NCI-H446 treated with DMSO at 0.1 percent for 48 hours (cell line): ENCODE measurements around the gene CDX2.
"Not testable (repeated sequence)": the region's sequence is repeated elsewhere in the genome, so short reads cannot be mapped to it uniquely, and the experiment has no call there.

Experiments
- DNase-seq: peaks from one replicate; lab custom pipeline; 2025; lab: John Stamatoyannopoulos, UW

The CDX2 gene, protein sequence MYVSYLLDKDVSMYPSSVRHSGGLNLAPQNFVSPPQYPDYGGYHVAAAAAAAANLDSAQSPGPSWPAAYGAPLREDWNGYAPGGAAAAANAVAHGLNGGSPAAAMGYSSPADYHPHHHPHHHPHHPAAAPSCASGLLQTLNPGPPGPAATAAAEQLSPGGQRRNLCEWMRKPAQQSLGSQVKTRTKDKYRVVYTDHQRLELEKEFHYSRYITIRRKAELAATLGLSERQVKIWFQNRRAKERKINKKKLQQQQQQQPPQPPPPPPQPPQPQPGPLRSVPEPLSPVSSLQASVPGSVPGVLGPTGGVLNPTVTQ

DNA sequence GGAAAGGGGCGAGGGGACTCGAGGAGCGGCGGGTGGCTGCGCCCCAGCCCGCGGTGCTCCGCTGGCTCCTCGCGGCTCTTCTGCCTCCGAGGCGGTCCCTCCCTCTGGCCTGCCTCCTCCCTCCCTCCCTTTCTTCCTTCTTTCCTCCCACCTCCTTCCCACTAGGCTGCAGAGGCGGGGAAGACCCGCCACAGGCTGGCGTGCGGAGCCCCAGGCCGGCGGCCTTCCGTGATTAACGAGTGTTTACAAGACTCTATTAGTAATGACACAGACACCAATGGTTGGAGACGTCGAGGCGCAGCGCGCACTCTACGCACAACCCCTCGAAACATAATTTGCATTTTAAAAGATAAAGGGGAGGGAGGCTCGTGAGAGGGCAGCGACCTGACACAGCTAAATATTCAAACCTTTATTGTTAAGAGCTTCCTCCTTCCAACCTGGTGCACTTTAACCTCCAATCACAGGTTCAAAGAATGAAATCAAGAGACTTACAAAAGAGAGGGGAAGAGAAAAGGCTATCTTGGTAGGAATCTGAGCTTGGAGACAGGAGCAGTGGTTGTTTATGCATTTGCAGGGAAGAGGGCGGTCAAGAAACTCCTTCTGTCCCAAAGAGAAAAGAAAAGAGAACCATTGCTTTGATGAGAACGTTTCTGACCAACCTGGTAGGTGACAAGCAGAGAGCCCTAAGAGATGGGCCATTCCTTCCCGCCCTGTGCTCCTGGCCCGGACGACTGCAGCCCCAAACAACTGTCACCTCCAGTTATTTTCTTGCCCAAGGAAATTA lies at the start of gene CDX2:
Gene CDX2, minus strand, starts transcription at position 234 of the 784 bp plus-strand sequence. CDS start 309 bp downstream, outside the sequence.
- no peak for DNase-seq

DNA sequence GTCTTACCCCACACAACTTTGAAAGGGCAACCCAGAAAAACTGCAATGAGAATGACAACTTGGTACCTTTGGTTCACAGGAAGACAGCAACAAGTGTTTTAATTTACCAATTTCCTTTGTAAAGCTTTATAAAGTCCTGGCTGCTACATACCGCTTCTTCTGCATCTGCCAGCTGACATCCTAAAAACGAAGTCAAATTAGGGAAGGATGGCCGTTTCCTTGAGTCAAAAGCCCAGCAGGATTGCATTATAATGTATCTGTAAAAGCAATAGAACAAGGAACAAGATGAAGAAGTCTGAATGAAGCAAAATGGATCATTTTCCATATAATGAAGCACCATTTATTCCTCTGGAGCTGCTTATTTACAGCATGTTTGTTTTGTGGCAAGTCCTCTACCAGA lies 45.2 kb upstream of the CDX2 start:
- DNase-seq, result no peak

DNA sequence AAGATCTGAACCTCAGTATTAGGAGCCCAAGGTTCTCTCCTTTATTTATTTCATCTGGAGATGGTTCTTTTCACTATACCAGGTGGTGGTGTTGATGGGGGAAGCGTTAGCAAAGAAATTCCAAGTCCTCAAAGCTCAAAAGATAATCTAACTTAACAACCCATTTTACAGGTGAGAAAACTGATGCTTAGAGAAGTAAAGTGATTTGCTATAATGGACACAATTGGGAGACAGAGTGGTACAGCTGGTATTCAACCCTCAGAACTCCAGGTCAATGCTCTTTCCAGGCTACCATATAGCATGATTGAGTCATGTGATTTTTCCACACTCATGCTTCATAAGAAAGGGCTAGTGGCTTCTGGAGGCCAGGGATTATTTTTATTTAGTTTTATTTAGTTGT lies 44.4 kb upstream of the CDX2 start:
- no peak for DNase-seq

DNA sequence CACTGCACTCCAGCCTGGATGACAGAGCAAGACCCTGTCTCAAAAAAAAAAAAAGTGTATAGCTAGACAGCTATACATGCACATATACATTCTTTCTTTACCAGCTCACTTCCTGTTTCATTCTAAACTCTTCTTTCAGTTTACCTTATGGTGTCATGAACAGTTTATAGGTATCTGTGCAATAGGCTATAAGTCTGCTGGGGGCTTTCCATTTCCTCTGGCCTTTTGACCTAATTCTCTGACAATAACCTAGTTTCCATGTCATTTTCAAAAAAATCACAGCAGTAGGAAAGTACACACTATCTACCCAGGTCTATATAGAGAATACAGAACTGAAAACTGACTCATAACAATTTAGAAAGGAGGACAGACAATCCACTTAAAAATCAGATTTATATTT lies 43.8 kb upstream of the CDX2 start:
- no peak for DNase-seq

DNA sequence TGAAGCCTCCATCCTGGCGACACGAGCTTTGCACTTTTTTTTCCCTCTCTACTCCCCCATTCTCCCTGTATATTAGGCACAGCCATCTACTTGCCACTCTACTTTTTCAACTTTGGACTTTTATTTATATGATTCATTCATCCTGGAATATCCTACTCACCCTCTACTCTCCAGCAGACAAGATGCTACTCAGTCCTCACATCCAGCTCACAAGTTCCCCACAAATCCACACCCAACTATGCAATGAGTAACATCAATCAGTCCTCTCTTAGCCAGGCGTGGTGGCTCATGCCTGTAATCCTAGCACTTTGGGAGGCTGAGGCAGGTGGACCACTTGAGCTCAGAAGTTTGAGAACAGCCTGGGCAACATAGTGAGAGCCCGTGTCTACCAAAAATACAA lies 43.3 kb upstream of the CDX2 start:
- no peak for DNase-seq

DNA sequence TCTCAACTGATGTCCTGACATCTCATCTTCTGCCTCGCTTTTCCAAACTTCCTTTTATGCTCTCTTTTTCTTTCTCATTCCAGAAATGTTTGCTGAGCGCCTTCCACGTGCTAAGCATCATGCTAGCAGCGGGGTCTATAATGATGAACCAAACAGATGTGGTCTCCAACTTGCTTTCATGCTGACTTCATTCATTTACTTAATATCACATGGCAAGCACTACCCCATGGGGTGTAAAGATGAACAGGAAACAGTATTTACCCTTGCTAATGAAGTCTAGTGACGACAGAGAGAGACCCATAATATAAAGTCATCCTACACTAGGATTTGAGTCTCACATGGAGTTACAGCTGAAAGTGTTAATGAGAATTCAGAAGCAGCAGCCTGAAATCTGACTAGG lies 40.9 kb upstream of the CDX2 start:
- no peak for DNase-seq

DNA sequence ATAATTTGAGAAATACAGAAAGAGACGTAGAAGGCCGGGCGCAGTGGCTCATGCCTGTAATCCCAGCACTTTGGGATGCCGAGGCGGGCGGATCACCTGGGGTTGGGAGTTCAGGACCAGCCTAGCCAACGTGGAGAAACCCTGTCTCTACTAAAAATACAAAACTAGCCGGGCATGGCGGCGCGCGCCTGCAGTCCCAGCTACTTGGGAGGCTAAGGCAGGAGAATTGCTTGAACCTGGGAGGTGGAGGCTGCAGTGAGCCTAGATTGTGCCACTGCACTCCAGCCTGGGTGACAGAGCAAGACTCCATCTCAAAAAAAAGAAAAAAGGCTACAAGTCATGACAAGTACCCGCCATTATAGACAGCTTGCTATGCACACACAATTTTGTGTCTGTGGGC lies 35.9 kb upstream of the CDX2 start:
- not testable (repeated sequence) for DNase-seq

DNA sequence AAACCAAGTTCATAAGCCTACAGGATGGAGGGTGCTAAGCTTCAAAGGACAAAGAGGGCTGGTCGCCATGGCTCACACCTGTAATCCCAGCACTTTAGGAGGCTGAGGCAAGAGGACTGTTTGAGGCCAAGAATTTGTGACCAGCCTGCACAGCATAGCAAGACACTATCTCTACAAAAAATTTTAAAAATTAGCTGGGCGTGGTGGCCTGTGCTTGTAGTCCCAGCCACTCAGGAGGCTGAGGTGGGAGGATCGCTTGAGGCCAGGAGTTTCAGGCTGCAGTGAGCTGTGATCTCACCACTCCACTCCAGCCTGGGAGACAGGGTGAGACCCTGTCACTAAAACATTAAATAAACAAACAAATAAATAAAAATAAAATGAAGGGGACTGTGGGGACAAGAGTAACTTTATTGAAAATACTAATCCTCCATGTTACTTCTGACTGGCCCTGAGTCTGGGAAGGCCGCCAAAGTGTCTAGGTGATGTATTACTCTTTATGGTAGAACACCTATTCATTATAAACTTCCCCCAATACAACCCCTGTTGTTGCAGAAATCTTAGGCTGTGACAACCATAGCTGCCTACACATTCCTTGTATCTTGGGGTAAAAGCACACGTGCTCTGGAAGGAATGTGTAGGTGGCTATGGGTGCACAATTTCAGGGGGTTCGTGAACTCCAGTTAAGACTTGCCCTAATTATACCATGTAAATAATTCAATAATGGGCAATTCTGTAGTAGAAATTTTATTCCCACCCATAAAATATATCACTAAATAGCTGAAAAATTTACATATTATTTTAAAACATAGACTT lies 34.0 kb upstream of the CDX2 start:
- DNase-seq, result no peak

DNA sequence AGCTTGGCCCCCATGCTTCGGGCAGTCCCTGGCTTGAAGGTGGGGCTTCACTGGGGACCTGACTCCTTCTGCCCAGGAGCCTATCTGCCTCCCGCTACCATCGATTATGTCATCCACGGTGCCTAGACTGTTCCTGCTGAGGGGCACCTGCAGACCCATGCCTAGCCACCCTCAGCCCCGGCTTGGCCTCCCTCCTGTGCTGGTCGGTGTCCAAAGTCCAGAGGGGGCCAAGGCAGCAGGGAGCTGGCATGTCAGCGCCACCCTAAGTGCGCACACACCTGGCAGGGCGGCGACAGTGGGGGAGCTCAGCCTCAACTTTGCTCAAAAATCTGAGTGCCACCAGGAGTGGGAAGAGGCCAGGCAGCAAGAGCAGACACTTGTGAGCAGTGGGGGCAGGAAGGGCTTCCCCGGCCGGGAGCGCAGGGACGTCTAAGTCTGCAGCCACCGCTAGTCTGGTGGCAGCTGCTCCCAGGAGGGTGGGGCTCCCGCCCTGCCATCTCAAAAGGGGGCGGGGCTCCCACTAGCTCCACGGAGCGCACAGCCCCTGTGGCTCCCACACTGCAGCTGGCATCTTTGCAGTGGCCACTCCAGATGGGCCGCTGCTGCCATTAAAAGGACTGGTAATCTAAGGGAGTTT lies 32.8 kb upstream of the CDX2 start:
- no peak for DNase-seq

DNA sequence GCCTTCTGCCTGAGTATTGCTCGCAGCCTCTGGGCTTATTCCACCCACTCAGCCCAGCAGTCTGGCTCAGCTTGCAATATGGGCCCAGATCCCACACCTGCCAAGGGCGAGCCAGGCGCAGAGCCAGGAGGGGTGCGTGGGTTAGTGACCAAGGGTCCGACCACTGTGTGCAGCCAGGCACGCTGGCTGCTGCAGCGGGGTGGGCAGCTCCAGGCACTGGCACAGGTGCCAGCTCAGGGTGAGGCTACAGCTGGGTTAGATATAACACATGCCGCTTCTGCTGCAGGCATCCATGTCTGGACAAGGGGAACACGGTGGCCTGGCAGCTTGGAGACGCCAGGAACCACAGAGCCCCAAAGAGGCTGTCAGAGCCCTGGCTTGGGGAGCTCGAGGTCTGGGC lies 31.9 kb upstream of the CDX2 start:
- no peak for DNase-seq

DNA sequence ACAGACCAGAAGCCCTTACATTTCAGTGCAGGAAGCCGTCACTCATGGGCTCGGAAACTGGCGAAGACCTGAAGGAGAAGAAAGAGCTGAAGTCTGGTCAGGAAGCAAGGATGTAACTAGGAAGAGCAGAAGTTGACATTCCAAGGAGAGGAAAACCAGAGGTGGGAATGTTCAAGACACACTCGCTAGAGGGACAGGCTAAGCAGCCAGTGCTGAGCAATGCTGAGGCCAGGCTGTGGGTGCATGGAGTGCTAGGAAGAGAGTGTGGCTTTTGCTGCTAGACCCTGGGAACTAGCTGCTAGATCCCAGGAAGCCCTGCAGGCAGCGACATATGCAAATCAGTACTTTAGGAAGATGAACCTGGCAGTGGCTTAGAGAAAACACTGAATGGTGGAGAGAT lies 31.5 kb upstream of the CDX2 start:
- DNase-seq, result no peak

DNA sequence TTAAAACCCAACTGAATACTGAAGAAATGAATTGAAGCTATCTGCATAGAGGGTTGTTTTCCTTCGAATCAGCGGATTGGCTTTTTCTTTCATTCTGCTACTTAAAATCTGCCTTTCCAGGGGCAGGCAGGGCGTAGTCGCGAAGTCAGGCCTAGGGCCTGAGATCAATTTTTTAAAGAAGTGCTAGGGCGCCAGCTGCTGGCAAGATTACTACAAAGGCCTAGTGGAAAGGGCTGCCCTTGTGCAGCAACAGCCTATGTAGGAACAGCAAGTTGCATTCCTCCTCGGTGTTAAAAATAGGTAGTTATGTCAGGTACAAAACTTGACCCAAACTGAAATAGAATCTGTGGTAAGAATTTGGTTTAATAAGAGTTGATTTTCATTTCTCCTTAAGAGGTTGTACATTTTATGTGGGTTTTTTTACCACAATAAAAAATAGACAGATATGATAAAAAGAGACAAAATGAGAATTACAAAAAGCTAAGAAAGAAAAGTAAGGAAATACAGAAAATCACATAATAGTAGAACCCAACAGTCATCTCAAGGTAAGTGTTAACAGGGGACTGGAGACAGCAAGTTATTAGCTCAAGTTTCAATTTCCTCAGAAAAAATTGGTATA lies 28.9 kb upstream of the CDX2 start:
- DNase-seq, result no peak

DNA sequence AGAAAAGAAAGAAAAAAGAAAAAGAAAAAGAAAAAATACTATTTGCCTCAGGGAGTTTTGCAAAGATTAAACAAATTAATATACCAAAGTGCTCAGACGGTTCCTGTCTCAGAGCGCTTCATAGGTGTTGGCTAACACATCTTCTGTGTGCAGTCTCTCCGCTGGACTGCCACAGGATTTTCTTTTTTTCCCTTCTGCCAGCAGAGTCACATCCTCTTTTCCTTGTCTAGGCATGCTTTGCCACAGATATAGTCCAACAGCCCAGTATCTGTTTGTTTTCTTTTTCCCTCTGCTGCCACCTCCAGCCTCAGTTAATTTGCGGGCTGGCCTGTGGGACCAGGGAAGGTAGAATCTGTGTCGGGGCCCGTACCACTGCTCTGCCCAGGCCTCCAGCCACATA lies 22.8 kb upstream of the CDX2 start:
- DNase-seq, result no peak

DNA sequence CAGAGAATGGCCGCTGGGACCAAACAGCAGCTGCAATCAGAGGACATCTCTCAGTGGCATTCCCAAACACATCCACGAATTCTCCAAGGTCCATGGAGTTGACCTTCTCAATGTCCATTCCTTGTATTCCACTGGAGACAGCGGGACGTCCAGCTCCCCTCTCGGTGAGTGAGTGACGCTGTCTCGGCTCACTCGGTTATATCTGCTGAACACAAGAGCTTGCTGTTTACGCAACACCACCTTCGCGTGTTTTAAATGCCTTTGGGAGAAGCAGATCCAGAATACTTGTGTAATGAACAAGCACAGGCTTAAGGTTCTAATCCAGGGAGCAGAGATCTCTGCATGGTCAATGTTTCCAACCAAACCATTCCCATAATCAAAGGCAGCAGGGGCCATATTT lies 19.4 kb upstream of the CDX2 start, which contains the start of gene URAD:
Gene URAD, minus strand, starts transcription at position 174 of the 400 bp plus-strand sequence. Its CDS starts 56 bp downstream, at position 118.
- no peak for DNase-seq

DNA sequence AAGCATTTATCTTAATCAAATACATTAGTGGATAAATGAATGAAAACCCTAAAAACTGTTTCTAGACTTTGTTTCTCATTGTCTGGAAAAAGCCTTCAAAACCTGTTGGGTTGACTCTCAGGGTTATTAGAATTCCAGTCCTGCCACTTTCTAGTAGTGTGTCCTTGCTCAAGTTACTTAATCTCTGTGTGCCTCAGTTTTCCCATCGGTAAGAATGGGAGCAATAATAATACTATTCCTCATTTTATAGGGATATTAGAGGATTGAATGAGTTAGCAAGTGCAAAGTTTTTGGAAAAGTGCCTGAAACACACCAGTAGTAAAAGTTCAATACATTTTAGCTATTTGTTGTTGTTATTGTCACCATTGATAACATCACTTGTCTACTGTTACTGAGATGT lies 16.5 kb upstream of the CDX2 start:
- DNase-seq, result no peak

DNA sequence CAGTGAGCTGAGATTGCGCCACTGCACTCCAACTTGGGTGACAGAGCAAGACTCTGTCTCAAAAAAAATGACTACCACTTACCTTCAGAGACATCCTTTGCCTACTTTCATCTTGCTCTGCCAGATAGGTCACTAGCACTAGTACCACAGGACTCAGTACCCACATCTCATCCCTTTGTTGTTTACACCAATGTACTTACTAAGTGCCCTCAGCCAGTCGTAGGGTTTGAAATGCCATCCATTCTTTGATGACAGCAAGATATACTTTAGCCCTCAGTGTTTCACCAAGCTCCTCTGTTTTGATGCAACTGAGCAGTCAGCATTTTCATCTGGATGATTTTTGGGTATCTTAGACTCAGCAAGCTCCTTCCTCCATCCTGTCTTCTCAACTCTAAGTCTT lies 13.2 kb upstream of the CDX2 start:
- DNase-seq, result no peak

DNA sequence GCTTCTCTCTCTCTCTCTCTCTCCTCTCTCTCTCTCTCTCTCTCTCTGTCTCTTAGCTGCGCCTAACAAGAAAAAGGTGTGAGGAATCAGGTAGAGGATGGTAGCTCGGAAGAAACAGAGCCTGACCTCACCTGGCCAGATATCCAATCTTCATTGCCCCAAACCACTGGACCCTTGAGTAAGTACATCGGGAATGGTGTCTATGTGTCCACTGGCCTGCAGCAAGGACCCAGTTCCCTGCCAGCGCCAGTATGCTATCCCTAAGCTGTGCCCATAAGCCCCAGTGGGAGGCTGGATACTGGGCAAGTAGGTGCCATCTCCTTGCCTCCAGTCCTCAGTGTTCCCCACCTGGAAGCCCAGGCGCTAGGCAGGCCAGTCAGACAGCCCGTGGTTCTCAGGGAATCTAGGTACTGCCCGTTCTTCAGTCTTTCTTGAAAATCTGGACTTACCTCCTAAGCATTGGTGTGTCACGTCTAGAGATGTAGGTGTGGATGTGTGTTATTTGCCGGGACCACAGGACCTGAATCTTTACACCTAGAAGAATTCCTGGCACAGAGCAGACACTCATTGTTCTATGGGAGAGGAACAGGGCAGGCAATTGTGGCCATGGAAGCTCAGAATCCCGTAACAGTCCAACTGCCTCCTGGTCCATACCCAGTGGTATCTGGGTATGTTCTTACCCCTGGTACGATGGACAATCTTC lies 12.0 kb upstream of the CDX2 start:
- DNase-seq, result no peak

DNA sequence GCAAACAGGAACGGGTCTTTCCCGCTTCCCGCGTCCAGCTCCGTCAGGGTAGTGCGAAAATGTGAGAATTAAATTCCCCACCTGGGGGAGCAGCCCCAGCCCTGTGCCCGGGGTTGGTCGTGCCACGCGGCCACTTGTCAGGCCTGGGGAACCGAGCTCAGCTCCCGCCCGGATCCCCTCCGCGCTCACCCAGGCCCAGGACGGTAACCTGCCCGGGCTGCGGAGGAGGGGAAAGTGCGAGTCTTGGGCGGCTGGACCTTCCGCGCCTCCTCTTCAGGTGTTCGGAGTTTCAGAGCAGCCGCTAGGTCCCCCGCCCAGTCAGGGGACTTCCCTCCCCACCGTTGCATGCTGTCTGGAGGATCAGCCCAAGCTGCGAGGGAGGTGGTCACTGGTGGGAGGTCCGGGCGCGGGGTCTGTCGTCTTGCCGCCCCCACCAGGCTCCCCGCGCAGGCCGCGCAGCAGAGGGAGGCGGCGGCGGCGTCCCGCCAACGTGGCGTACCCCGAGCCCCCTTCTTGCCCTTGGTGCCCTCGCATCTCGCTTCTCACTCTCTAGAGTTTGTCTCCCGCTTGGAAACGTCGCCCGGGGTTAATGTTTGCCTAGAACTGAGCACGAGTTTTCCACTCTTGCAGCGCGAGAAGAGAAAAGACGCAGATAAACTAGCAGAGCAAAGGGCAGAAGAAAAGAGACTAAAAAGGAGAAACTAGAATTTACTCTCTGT lies 11.3 kb upstream of the CDX2 start:
- DNase-seq, result no peak

DNA sequence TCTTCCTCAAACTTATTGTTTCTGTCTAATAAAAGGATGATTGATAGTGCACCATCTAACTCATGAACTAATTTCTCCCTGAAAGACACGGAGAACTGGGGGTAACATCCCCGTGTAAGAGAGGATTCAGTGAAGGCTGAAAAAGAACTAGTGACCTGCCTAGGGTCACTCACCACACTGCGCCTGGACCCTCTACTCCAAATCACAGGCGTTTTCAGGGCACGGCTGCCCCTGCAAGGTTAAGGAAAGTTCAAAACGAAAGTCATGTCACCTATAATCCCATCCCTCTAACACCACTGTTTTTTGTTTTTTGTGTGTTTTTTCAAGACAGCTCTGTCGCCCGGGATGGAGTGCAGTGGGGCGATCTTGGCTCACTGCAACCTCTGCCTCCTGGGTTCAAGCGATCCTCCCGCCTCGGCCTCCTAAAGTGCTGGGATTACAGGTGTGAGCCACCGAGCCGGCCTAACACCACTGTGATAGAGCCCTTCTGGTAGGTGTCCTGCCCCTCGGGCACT lies 10.7 kb upstream of the CDX2 start:
- no peak for DNase-seq

DNA sequence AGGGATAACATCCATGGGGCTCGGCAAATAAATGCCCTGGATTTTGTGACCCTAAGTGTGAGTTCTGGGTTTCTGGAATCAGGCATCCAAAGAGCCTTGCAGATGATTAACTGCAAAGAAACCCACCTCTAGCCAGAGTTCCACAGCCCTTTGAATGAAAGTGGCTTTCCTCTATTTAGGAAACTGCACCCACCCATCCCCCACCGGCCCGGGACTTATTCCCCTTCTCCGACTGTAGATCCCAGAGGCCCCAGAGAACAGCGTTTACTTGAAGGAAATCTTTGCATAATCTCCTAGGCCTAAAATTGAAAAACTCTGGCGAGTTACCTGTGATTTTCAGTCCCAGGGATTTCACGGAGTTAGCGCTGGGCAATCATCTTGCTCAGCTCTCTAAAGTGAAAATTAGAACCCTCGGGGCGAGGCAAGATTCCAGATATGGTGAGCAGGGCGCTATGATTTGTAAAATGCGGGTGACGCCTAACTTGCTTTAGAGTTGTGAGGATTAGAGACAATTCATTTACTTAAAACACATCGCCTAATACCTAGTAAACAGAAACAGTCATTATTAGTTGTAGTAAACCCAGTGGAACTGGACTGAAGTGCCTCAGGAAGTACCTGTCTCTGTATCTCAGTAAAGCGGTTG lies 10.0 kb upstream of the CDX2 start:
- no peak for DNase-seq
